Middle frontal gyrus (tissue), 1 donor: ENCODE measurements around the gene NSL1.
"Not testable (repeated sequence)": the region's sequence is repeated elsewhere in the genome, so short reads cannot be mapped to it uniquely, and the experiment has no call there.

ENCODE experiments used
- DNase-seq: peaks from one replicate; pipeline ENCODE4 v3.0.0-alpha.2; 2015; ENCODE audit warnings: low spot score; ENCODE audit errors: extremely low spot score

NSL1 gene

GRCh38 chr1:212783976-212784375 is 7.6 kb downstream of the NSL1 start:
- DNase-seq, result no peak

GRCh38 chr1:212782422-212783154 is 9.0 kb downstream of the NSL1 start:
- no peak for DNase-seq

GRCh38 chr1:212781225-212781624 is 10.4 kb downstream of the NSL1 start:
- DNase-seq, result no peak

- DNase-seq, result no peak
These were observed 10.8 kb downstream of the NSL1 start for GRCh38 chr1:212780759-212781158.

GRCh38 chr1:212779086-212779485 is 12.5 kb downstream of the NSL1 start:
- not testable (repeated sequence) for DNase-seq

- no peak for DNase-seq
These were observed 14.4 kb downstream of the NSL1 start for GRCh38 chr1:212777151-212777550.

- DNase-seq, result no peak
These were observed 16.3 kb downstream of the NSL1 start for GRCh38 chr1:212775241-212775640.

GRCh38 chr1:212774584-212774983 is 17.0 kb downstream of the NSL1 start:
- no peak for DNase-seq

GRCh38 chr1:212773011-212773410 is 18.6 kb downstream of the NSL1 start:
- DNase-seq, result no peak

GRCh38 chr1:212771341-212771740 is 20.2 kb downstream of the NSL1 start:
- no peak for DNase-seq

GRCh38 chr1:212769459-212770167 is 22.0 kb downstream of the NSL1 start:
- no peak for DNase-seq

GRCh38 chr1:212766825-212767224 is 24.8 kb downstream of the NSL1 start:
- DNase-seq, result not testable (repeated sequence)

- DNase-seq, result not testable (repeated sequence)
These were observed 26.8 kb downstream of the NSL1 start for GRCh38 chr1:212764718-212765281.

GRCh38 chr1:212762839-212763238 is 28.7 kb downstream of the NSL1 start:
- no peak for DNase-seq

- no peak for DNase-seq
These were observed 29.3 kb downstream of the NSL1 start for GRCh38 chr1:212762234-212762633.

GRCh38 chr1:212760126-212760823 is 31.3 kb downstream of the NSL1 start:
- DNase-seq, result no peak

GRCh38 chr1:212759683-212760082 is 31.9 kb downstream of the NSL1 start:
- DNase-seq, result no peak

- DNase-seq, result peak; percentile 14
These were observed 36.9 kb downstream of the NSL1 start for GRCh38 chr1:212754680-212755079.

- no peak for DNase-seq
These were observed 37.4 kb downstream of the NSL1 start for GRCh38 chr1:212754193-212754592.

- no peak for DNase-seq
These were observed 37.8 kb downstream of the NSL1 start for GRCh38 chr1:212753749-212754148.

- no peak for DNase-seq
These were observed 38.6 kb downstream of the NSL1 start for GRCh38 chr1:212752934-212753497.
